SK-N-SH treated with all-trans-retinoic acid at 6 μM for 48 hours (cell line): Measurements from ENCODE around the gene CPSF4.
A peak's percentile ranks its signal among the peaks of the same experiment; 100 is the strongest.

Source experiments
- BACH2 ChIP-seq: fragments of 250-450 bp; sonication (Bioruptor Pico); IDR thresholded peaks from 2 replicates; pipeline ENCODE4 v1.9.0; 2021; ENCODE audit warnings: mild to moderate bottlenecking, borderline replicate concordance
- CSDC2 ChIP-seq: fragments of 250-450 bp; sonication (Bioruptor Pico); IDR thresholded peaks from 2 replicates; pipeline ENCODE4 v1.5.0; 2020; ENCODE audit warnings: mild to moderate bottlenecking, moderate library complexity
- GLIS3 ChIP-seq: fragments of 250-450 bp; sonication (Bioruptor Pico); IDR thresholded peaks from 2 replicates; pipeline ENCODE4 v1.5.0; 2020; ENCODE audit warnings: mild to moderate bottlenecking, moderate library complexity
- ISL1 ChIP-seq: fragments of 250-450 bp; sonication (Bioruptor Pico); IDR thresholded peaks from 2 replicates; pipeline ENCODE4 v2.1.2; 2022; ENCODE audit warnings: mild to moderate bottlenecking, moderate library complexity
- POU6F1 ChIP-seq: fragments of 250-450 bp; sonication (Bioruptor Pico); IDR thresholded peaks from 2 replicates; pipeline ENCODE4 v1.8.0; 2021; ENCODE audit warnings: low read depth, mild to moderate bottlenecking, moderate library complexity, borderline replicate concordance
- RARB ChIP-seq: fragments of 250-450 bp; sonication (Bioruptor Pico); IDR thresholded peaks from 2 replicates; pipeline ENCODE4 v1.8.0; 2021; ENCODE audit warnings: mild to moderate bottlenecking, moderate library complexity
- TCF4 ChIP-seq: fragments of 250-450 bp; sonication (Bioruptor Pico); IDR thresholded peaks from 2 replicates; pipeline ENCODE4 v1.8.0; 2021; ENCODE audit warnings: mild to moderate bottlenecking, moderate library complexity, borderline replicate concordance
- TOX ChIP-seq: fragments of 250-450 bp; sonication (Bioruptor Pico); IDR thresholded peaks from 2 replicates; pipeline ENCODE4 v1.8.0; 2021; ENCODE audit warnings: mild to moderate bottlenecking, moderate library complexity, borderline replicate concordance
- ZNF565 ChIP-seq: fragments of 450-650 bp; formaldehyde crosslinking; conservative IDR thresholded peaks from 2 replicates; pipeline ENCODE4 v1.5.0; 2020; ENCODE audit warnings: low read depth, mild to moderate bottlenecking, moderate library complexity
- ZNF70 ChIP-seq: fragments of 450-650 bp; formaldehyde crosslinking; IDR thresholded peaks from 2 replicates; pipeline ENCODE4 v1.5.0; 2020; ENCODE audit warnings: mild to moderate bottlenecking, moderate library complexity
- ZNF8 ChIP-seq: fragments of 450-650 bp; formaldehyde crosslinking; IDR thresholded peaks from 2 replicates; pipeline ENCODE4 v1.5.0; 2020; ENCODE audit warnings: mild to moderate bottlenecking, moderate library complexity

GRCh38 chr7:99407872-99408378, 30.8 kb upstream of the CPSF4 start:
- TF ChIP-seq TCF4 (CRISPR knock-in tag) (no peak), ISL1 (CRISPR knock-in tag) (no peak), POU6F1 (no peak), ZNF8 (CRISPR knock-in tag) (no peak), ZNF70 (CRISPR knock-in tag) (no peak), ZNF565 (CRISPR knock-in tag) (no peak), TOX (CRISPR knock-in tag) (no peak), RARB (CRISPR knock-in tag) (no peak), BACH2 (CRISPR knock-in tag) (no peak), CSDC2 (CRISPR knock-in tag) (no peak), GLIS3 (peak; percentile 10; the same call in 1 of the 2 replicates)
